ENCODE results near the gene NTNG2. TPM values are rescaled to one million over a fixed set of nuclear protein-coding genes. Genes with fewer than 3 reads are reported as not detected.

NTNG2 gene
- polyA plus RNA-seq, 1 donor from 2014 or later, result 0.43 TPM

- Histone ChIP-seq H3K36me3 (ENCODE audit: insufficient read depth, low read length) (no peaks in the 10 kb centered on the region), H3K27ac (ENCODE audit: low read length) (no peak overlapping the region), H3K9me3 (ENCODE audit: low read length) (no peaks in the 10 kb centered on the region), H3K27me3 (ENCODE audit: insufficient read depth, low read depth, low read length) (no peaks in the 10 kb centered on the region), H3K9me2 (ENCODE audit: insufficient read depth, low read length) (no peaks in the 10 kb centered on the region), H3F3A (ENCODE audit: insufficient read depth, low read length, poor library complexity, severe bottlenecking) (no peaks in the 10 kb centered on the region), H3K4me2 (ENCODE audit: low read length) (no peak overlapping the region), H3K4me3 (ENCODE audit: low read length) (no peak overlapping the region), H2AFZ (ENCODE audit: low read depth, low read length) (no peak overlapping the region), H3K79me2 (replicated peaks; ENCODE audit: insufficient read depth, low read length) (no peaks in the 10 kb centered on the region), H4K20me1 (ENCODE audit: insufficient read depth) (no peaks in the 10 kb centered on the region), H3K9ac (ENCODE audit: low read length) (no peak overlapping the region)
- TF ChIP-seq EP300 (conservative IDR thresholded peaks at IDR 0.05; ENCODE audit: poor library complexity, severe bottlenecking) (no peak), EZH2 (IDR thresholded peaks at IDR 0.05; ENCODE audit: borderline replicate concordance, insufficient read depth, low read length, poor library complexity, severe bottlenecking) (no peak), MXI1 (conservative IDR thresholded peaks at IDR 0.05; ENCODE audit: poor library complexity, severe bottlenecking) (no peak), POLR2AphosphoS5 (IDR thresholded peaks at IDR 0.05) (no peak), CTCF (IDR thresholded peaks at IDR 0.05; ENCODE audit: poor library complexity, severe bottlenecking) (no peak), TAF1 (IDR thresholded peaks at IDR 0.05; ENCODE audit: low read depth) (no peak), SMC3 (conservative IDR thresholded peaks at IDR 0.05; ENCODE audit: poor library complexity) (no peak), RAD21 (conservative IDR thresholded peaks at IDR 0.05) (no peak), REST (IDR thresholded peaks at IDR 0.05; ENCODE audit: borderline replicate concordance) (no peak)
These were observed 35.5 kb downstream of the NTNG2 start for GRCh38 chr9:132197315-132197714.

- H2AFZ ChIP-seq (ENCODE audit: low read depth, low read length), result no peak overlapping the region
- H3K4me2 ChIP-seq (ENCODE audit: low read length), result no peak overlapping the region
- no peaks in the 10 kb centered on the region for H3K9me2 ChIP-seq (ENCODE audit: insufficient read depth, low read length)
- no peaks in the 10 kb centered on the region for H3K9me3 ChIP-seq (ENCODE audit: low read length)
- H3K27ac ChIP-seq (ENCODE audit: low read length), result no peak overlapping the region
- no peaks in the 10 kb centered on the region for H3K36me3 ChIP-seq (ENCODE audit: insufficient read depth, low read length)
- H3K4me3 ChIP-seq (ENCODE audit: low read length), result no peak overlapping the region
- TF ChIP-seq REST (IDR thresholded peaks at IDR 0.05; ENCODE audit: borderline replicate concordance) (no peak), EP300 (conservative IDR thresholded peaks at IDR 0.05; ENCODE audit: poor library complexity, severe bottlenecking) (no peak)
- H3F3A ChIP-seq (ENCODE audit: insufficient read depth, low read length, poor library complexity, severe bottlenecking), result no peaks in the 10 kb centered on the region
- no peaks in the 10 kb centered on the region for H4K20me1 ChIP-seq (ENCODE audit: insufficient read depth)
- H3K9ac ChIP-seq (ENCODE audit: low read length), result no peak overlapping the region
- no peaks in the 10 kb centered on the region for H3K79me2 ChIP-seq (replicated peaks; ENCODE audit: insufficient read depth, low read length)
- no peaks in the 10 kb centered on the region for H3K27me3 ChIP-seq (ENCODE audit: insufficient read depth, low read depth, low read length)
These were observed 36.1 kb downstream of the NTNG2 start for GRCh38 chr9:132197856-132198550.

Measured in neural cell (in vitro differentiated cells).